Left renal pelvis (tissue), 4 donors: ENCODE results near the gene CUBN. TPM values are rescaled to one million over a fixed set of nuclear protein-coding genes. Genes with fewer than 3 reads are reported as not detected.

Experiments
- DNase-seq, 4 donors: peaks; one replicate each; pipeline ENCODE4 v3.0.0-alpha.2; 2013; ENCODE audit warnings: low read depth in 4 of 4, low spot score in 3 of 4
- polyA plus RNA-seq, 4 donors: library from polyadenylated mRNA; unstranded; fragments of 120-200 nt; gene quantifications; one replicate each; pipeline ENCODE4 v1.2.1, GENCODE V29; 2013; ENCODE audit not compliant: insufficient read length in 4 of 4

CUBN gene
- polyA plus RNA-seq, 4 donors, result 5.0 to 248 (median 135) TPM

DNA sequence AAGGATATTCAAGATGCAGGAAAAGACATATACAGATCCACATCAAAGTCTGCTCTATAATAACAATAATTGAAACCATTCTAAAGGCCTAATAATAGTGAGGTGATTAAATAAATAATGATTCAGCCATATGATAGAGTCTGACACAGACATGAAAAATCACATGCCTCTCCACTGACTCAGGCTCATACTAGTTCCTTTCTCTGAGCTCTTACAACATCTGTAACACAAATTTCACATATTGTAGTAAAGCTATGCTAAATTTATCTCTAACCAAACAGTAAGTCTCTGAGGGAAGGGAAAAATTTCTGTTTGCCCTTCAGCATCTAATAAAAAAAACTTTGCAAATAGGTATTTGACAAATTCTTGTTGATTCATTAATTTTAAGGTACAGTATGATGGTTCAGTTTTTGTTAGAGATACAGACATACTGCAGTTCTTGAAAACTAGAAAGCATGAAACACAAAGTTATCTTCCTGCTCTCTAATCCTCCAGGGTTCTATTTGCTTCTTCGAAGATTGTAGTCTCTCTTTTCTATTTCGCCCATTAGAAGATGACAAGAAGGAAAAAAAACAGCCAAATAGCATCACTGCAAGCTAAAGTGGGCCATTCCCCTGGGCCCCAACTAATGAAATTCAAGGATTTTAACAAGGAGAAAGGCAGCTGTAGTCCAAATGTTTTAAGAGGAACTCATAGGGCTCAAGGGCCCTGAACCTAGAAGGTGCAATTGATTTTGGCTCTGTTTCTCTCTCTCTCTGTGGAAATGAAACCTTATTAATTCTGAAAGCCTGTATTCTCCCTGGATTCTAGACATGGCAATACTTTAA lies 53.9 kb downstream of the CUBN start:
- DNase-seq, result no peak

DNA sequence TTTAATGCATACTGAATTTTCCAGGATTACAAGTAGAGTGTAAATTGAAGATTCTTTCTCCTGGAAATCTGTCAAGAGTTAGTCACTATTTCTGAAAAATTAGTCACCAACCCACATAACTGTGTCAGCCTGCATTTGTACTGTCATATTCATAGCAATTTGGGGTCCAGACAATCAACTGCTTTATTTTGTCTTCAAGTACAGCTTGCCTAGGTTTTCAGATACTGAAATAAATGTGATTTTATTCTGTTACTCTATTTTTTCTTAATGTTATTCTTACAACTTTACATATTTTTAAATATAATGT lies 55.1 kb downstream of the CUBN start:
- DNase-seq, result no peak

DNA sequence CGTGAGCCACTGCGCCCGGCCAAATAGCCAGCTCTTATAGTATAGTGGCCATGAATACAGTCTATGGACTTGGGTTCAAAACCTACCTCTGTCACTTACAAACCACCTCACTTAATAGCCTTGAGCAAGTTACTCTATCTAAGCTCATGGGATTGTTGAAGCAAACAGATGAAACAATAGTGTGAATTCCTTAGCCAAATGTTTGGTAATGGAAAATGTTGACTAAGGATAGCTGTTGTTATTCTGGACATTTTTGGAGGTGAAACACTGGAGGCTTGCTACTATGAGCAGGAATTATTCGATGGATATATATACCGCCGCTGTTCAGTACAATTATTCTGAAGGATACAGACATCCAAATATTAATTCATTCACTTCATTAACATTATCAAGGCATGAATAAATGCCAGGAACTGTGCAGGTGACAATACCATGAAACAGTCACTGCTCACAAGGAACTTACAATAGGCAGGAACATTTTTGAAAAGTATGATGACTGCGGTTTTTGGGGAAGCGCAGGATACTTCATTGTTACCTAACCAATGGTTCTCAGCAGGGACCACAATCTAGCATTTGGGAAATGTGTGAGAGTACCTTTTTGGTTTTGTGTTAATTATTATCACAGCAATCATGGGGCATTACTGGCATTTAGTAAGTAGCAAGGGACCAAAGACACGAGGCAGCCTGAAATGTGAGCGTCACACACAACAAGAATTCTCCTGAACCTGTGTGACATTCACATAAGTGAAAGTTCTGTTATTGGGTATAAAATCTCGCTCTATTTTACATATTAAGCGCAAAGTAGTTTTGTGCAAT lies 55.7 kb downstream of the CUBN start:
- DNase-seq, result no peak

DNA sequence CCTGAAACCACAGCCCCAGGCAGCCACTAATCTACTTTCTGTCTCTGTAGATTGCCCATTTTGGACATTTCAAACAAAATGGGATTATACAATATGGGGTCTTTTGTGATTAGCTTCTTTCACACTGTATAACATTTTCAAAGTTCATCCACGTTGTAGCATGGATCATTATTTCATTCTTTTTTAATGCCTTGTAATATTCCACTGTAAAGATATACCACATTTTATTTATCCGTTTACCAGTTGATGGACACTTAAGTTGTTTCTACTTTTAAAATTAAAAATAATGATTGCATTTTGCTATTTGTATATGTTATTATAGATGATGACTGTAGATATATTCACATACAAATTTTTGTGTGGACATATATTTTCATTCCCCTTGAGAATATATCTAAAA lies 60.7 kb downstream of the CUBN start:
- no peak for DNase-seq

DNA sequence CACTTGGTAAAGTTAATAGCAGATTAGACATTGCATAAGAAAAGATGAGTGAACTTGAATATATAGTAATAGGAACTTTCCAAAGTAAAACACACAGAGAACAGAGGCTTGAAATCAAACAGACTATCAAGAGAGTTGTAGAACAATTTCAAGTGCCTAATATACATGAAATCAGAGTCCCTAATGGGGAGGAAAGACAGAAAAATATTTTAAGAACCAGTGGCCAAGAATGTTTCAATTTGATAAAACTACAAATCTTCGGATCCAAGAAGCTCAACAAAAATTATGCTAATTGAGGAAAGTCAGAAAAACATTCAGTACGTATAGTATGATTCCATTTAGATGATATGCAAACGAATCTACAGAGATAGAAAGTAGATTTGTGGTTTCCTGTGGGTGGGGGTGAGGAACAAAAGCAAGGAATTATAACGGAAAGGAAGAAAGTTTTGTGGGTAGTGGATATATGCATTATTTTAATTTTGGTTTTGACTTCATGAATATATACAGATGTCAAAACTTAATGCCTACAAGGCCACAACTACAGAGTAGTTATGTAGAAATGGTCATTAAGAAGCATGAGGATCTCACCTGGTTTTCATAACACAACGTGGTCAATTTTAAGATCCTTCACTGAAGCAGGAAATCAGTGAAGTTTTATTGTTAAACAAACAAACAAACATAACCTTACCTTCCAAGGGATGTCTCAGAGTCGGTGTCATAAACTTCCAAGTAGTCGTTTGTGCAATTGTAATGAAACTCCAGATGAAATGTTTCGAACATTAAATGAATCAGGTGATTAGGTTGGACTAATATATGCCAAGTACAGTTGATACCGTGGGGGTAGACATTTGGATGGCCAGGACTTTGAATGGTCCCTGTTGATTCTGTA lies 62.0 kb downstream of the CUBN start:
- DNase-seq, result no peak

DNA sequence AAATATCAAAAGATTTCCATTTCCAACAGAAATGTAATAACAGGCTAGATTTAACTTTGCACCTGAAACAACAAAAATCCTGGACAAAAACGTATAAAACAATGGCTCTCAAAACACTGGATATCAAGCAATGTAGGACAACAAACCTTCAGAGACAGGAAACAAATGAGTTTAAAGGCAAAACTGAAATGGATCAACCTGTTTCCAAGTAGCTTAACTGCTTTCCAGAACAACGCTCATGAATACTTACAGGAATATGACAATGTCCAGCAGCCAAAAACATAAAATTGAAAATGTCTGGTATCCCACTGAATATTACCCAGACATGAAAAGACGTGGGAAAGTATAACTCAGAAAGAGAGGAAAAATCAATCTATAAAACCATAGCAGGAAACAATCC lies 62.8 kb downstream of the CUBN start:
- no peak for DNase-seq

DNA sequence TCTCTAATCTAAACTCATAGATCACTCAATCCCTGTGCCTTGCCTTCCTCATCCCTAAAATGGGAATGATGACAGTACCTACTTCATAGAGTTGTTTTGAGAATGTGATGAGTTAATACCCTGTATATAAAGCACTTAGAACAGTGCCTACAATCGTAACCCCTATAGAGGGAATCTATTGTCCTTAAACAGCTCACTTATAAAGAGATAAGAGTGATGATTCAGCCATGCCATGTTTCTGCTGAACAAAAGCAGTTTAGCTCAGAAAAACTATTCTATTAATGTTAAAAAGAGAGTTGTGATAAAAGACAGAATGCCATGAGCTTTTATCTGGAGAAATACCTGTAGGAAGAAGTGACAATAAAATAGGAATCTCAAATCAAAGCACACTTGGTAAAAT lies 63.6 kb downstream of the CUBN start:
- no peak for DNase-seq

DNA sequence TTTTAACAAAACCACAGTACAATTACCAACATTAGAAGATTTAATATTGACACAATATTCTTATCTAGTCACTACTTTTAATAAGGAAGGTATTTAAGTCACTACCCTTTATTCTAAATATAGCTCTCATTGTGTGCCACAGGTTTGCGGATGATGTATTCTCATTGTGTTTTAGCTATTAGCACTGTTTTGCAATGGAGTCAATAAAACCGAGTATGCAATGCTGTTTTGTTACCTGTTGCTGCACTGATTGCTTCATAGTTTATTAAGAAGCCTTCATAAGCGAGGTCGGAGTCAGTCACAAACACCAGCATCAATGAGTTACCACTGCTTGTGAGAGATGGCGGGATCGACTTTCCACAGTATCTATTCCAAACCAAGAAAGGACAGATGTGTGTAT lies 64.3 kb downstream of the CUBN start:
- no peak for DNase-seq

DNA sequence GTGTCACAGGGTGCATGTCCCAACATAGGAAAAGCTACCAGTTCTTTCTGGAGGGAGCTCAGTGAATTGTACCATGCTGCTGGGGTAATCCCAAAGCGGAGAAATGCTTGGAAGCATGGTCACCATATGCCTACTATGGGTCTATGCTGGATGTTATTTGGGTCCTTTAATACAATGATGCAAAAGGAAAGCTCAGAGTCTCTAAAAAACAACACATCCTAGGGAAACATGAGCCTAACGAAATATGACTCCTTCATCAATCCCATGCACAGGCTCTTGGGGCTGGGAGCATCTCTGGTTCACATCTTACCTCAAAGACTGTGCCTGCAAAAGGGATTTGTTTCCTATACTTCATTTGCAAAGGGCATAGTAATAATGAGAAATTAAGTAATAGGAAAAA lies 65.2 kb downstream of the CUBN start:
- no peak for DNase-seq

DNA sequence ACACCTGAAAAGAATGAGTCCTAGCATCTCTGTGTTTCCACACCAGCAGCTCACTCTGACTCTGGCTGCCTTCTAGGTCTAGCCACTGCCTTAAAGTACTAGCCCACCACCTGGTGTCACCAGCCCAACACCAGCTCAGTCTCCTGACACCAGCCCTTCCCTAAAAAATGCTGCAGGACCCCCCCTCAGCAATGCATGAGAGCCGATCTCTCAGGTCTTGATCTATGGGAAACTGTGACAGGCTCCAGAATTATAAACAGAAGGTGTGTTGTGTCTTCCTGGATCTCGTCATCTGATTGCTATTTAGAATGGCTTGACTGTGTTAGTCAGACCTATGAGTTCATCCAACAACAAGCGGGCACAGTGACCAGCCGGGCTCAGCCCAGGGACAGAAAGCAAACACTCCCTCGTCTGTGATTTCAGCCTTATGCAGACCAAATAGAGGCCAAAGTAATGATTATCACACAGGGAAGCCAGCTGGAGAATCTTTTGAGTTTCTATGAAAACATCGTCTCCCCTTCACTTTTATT lies 66.6 kb downstream of the CUBN start:
- DNase-seq, result no peak

DNA sequence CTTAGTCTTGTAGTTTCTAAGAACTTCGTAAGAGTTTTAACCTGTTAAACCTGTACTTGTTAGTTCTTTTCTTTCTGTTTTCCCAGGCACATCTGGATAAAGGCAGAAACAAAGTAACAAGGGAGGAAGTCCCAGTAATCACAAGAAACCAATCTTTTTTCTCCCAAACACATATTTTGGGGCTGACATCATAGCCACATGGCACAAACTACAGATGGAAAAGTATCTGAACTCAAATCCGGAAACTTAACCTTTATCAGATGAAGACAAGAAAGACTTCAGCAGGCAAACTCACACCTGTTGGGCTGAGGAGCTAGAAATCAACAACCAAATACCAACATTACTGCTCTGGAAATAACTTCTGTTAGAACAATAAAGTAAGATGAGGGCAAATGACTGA lies 67.1 kb downstream of the CUBN start:
- DNase-seq, result no peak

DNA sequence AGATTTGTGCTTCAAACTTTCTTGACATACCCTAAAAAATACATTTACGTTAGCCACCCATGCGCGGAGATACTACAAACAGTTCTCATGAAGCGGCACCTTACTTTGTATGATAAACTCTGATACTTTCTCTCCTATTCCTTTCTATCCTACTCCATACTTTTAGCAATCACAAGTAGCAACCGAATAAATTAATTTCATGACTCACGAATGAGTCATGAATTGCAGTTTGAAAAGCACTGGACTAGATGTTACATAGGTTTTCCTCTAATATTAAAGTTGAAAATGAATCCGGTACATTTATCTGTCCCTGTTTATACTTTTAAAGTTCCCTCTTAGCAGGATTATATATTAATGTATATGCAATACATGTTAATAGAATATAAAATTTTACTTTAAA lies 67.6 kb downstream of the CUBN start:
- DNase-seq, result no peak

DNA sequence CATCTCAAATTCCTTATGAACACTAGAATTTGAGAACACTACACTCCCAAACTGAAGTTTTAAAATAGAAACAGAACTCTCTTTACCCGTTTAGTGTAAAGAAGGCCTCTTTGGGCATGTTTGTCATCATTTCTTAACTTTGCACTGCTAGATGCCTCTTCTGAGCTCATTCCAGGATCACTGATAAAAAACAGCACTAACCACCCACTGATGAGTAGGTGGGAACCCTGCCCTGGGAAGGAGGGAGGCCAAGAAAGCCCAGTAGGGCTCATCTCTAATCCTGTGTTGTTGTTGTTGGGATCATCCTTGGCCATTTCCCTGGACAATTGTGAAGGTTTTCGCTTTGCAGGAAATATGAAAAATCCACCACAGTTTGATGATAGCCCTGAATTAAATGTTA lies 68.2 kb downstream of the CUBN start:
- DNase-seq, result no peak

DNA sequence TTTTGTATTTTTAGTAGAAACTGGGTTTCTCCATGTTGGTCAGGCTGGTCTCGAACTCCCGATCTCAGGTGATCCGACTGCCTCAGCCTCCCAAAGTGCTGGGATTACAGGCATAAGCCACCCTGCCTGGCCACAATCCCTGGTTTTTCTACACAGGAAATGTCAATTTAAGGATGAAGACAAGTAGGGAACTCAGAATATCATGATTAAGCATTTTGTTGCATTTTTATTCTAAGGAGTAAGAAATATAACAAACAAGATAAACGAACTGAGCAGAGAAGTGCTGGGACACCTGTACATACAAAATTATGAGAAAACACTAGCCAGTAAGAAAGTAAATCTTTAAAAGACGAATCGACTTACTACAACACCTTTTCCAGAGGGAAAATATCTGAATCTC lies 69.3 kb downstream of the CUBN start:
- no peak for DNase-seq

DNA sequence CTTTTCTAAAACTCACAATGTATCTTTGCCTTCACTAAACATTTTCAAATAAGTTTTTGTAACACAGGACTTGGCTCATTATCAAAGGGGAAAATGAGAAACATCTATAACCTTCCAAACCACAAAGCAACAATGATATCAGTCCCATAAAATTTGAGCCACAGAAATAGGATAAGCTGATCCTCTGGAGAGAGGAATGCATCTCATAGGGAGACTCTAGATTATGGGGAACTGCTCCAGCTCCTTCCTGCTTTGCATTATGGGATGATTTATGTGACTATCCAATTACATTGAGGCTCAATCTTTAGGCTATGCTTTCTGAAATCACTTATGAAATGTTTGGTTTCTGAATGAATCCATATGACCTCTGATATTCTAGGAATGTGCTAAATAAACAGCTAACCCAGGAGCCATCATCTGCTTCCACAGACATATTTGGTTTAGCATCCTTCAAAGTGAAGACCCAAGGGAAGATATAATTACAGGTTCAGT lies 70.4 kb downstream of the CUBN start:
- no peak for DNase-seq

DNA sequence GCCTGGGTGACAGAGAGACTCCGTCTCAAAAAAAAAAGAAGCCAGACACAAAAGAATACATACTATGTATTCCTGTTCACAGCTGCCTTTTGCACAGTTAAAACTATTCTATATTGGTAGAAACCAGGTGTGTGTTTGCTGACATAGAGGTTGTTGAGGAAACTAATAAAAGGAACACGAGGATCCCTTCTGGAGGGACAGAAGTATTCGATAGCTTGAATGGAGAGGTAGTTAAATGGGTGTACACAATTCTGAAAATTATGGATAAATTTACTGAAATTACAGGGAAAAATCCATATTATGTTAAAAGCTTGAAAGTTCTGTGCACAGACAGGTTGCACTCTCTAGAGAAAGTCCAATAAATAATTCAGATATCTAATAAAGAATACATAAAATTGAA lies 71.5 kb downstream of the CUBN start:
- no peak for DNase-seq

DNA sequence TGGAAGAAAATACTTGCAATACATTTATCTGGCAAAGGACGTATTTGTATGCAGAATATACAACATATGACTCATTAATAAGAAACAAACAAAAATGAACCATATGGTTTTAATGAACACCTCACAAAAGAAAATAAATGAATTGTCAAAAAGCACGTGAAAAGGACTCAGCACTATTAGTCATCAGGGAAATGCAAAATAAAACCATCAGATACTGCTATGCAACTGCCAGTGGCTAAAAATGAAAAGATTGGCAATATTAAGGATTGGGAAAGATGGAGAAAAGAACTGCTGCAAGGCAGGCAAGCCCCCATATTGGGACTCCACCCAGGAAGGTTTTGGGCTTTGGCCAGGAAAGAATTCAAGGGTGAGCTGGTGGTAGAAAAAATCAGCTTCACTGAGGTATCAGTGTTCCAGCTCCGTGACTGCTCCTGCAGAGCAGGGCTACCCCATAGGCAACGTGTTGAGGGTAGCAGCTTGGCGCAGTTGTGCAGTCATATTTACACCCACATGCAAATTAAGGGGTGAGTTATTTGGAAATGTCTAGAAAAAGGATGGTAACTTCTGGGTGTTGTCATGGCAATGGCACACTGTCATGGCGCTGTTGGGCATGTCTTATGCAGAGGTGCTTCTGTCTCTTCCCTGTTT lies 72.7 kb downstream of the CUBN start:
- no peak for DNase-seq

DNA sequence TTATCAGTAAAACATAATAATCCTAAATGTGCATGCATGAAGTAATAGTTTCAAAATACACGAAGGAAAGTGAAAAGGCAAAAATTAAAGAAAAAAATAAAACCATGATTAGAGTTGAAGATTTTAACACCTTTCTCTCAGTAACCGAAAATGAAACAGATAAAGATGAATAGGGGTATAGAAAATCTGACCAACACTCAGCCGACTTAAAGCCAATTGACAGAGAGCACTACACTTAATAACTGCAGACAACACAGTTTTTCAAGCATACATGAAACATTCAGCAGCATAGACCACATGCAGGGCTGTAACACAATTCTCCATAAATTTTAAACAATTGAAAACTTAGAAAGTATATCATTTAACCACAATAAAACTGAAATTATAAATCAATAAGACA lies 76.1 kb downstream of the CUBN start:
- no peak for DNase-seq

DNA sequence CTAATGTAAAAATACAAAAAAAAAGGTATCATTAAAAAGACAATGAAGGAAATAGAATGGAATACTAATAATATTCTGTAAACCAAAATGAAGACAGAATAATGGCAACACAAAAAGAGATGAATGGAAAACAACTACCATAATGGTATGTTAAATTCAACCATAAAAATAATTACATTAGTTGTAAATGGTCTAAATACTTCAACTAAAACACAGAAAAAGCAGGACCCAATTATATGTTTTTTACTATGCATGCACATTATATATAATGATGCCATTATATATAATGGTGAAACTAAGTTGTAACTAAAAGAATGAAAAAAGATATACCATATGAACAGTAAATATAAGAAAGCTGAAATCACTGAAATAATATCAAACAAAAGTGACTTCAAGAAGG lies 76.5 kb downstream of the CUBN start:
- no peak for DNase-seq

DNA sequence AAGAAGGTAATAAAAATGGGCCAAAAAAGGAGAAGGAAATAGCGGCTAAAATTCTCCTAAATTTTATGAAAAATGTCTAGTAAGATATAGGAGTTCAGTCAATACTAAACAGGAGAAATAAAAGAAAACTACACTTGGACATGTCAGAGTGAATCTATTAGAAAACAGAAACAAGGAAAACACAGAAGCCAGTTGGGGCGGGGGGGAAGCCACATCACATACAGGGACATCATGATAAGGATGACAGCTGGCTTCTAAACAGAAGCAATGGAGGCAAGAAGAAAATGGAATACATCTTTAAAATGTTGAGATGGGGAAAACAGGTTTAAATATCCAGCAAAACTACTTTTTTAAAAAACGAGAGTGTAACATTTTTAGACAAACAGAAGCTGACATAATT lies 77.8 kb downstream of the CUBN start:
- no peak for DNase-seq
